Erythroblast (primary cell): ENCODE data around the gene S100PBP.

ENCODE experiments used
- GATA1 ChIP-seq: IDR thresholded peaks from 2 replicates; pipeline ENCODE4 v1.6.1; 2011; ENCODE audit warnings: low read depth, mild to moderate bottlenecking, control low read depth, low read length, moderate library complexity
- POLR2A ChIP-seq: IDR thresholded peaks from 2 replicates; pipeline ENCODE4 v1.6.1; 2011; ENCODE audit warnings: mild to moderate bottlenecking, low read length

GRCh38 chr1:32874860-32875752 lies 57.7 kb downstream of the S100PBP start:
- TF ChIP-seq POLR2A (no peak), GATA1 (no peak)
